Mucosa of gallbladder (tissue), 1 donor: Measurements from ENCODE around the gene FSCN2. TPM values are rescaled to one million over a fixed set of nuclear protein-coding genes. Genes with fewer than 3 reads are reported as not detected.

ENCODE experiments used
- DNase-seq: peaks from one replicate; pipeline ENCODE4 v3.0.0-alpha.2; 2020; ENCODE audit warnings: low spot score
- total RNA-seq: library from RNA; stranded (reverse); gene quantifications from one replicate; pipeline ENCODE4 v1.2.1, GENCODE V29; 2021
- donor health status: DM: no; HTN: no; CAD: no.

The FSCN2 gene
- total RNA-seq, 1 donor from 2014 or later: 1.4 TPM

DNA sequence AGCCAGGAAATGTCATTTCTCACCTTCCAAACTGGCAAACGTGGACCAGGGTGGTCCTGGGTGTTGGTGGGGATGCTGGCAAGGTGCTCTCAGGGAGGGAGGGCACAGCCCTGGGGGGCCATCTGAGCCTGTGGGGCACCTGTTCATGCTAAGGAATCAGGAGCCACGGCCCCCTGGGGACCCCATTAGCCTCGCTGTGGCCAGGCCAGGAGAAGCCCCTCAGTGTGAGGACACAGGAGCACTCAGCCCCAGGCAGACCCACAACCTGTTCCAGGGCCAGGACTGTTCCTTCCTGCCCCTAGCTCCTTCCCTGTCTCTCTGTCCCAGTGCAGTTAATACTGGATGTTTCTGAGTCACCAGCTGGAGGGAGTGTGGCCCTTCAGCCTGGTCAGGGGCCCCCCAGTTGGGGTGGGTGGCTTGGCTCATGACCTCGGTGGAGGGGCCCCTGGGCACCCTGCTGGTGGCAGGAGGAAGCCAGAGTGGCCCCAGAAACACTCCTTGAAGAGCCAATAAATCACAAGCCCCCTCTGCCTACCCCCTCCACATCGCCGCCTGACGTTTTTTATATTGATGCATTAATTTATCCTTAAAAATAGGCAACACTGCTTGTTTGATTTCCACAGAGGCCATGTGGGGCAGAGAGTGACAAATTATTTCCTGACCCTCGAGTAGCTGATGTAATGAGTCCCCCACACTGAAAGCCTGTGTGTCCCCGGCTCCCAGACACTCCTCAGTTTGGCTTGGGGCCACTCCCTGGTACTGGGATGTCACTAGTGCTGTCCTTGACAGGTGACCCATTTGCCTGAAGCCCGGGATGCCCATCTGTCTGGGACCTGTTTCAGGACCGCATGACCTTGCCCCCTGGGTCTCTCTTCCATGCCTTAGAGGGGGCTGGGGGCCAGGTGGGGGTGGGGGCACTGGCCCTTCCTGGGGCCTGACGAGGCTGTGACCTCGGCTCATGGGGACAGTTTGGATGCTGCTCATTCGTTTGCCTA is 37.9 kb upstream of the FSCN2 start:
- DNase-seq: no peak

- DNase-seq: no peak
These were observed 37.0 kb upstream of the FSCN2 start for GRCh38 chr17:81491181-81491581.

DNA sequence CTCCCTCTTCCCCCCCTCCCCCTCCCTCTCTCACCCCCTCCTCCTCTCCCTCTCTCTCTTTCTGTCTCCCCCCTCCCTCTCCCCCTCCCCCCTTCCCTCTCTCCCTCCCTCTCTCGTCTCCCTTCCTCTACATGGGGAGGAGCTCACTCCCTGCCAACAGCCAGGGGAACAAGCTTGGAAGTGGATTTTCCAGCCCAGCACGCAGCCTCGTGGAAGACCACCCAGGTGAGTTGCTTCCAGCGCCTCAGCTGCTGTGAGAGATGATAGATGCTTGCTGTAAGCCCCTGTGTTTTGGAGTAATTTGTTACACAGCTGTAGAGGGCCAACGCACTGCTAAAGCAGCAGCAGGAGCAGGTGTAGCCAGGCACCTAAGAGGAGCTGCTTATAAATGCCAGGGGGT is 36.4 kb upstream of the FSCN2 start:
- no peak for DNase-seq

GRCh38 chr17:81492202-81492601 is 36.0 kb upstream of the FSCN2 start:
- no peak for DNase-seq

GRCh38 chr17:81492706-81493105 is 35.5 kb upstream of the FSCN2 start:
- DNase-seq: no peak

DNA sequence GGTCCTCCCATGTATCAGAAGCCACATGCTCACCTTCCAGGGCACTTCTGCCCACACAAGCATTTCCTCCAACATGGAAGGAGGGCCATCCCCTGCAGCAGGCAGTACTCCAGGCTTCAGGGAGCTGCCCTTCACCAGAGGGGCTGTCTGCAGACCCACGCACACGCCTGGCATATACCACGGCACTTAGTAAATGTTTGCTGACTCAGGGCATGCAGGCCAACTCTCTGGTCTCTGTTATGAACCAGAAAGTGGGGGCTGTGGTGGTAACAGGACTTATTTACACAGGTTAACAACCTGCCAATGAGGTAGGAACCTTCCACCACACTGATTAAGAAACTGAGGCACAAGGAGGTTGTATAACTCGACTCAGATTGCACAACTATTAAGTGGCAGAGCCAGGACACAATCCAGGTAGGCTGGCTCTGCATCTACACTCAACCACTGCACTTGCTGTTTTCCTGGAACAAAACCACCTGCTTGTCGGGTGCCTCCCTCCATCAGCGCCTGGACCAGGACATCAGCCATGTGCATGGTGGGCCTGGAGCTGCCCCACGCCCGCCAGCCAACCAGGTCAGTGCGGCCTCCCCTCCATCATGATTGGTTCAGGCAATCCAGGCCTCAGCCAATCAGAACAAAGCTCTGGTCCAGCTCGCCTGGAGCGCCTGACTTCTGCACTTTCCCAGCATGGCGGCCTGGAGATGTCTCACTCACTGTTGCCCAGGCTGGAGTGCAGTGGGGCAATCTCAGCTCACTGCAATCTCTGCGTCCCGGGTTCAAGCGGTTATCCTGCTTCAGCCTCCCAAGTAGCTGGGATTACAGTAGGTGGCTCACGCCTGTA is 34.8 kb upstream of the FSCN2 start:
- no peak for DNase-seq

DNA sequence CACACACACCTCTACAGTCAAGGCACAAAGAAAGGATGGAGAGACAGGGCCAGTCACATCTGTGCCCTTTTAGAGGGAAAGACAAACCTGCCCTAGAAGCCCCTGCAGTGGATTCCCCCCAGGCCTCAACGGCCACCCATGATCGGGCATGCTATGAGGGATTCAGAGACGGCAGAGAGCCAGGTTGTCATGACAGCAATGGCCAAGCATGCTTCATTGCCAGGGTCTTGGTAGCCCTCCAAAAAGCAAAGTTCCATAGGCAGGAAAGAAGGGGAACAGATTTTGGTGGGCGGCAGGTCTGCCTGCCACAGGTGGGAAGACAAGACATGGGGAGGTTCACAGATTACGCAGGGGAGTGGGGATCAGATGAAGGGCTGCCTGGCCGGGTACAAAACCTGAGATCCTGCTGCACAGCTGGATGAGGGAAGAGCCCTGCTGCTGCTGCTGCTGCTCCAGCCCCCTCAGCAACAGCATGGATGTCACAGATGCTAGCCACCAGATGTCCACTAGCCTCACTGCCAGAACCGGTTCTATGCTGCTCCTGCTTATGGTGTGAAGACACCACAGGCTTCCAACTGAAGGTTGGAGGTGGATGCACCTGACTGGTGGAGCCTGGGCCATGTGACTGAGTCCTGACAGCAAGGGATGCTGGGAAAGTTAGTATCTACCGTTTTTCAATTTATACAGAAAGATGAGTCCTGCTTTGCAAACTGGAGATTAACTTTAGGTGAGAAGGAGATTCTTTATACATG is 33.4 kb upstream of the FSCN2 start:
- no peak for DNase-seq

DNA sequence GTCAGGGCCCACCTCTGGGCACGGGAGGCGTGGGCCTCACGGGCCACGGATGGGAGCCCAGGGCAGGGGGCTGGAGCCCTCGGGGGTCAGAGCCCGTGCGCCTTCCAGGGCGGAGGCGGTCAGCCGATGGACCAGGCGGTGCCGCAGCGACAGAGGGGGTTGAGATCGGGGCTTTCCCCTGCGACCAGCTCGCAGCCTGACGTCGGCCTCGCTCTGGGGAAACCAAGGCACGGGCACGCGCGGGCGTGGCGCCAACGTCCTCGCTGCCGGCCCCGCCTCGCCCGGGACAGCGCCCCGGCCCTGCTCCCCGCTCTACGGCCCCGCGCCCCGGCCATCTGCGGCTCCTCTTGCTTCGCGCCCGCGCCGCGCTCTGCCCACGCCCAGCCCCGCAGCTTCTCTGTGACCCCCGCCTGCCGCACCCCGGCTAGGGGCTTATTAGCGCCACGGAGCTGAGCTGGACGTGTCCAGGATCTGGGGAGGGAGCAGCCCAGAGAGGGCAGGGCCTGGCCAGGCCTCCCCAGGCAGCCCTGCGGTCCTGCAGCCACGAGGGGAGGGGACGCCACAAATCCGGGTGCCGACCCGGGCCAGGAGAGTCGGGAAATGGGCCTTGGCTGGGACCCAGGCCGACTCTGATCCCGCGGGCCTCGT is 29.1 kb upstream of the FSCN2 start:
- DNase-seq: no peak

GRCh38 chr17:81499601-81499970 is 28.6 kb upstream of the FSCN2 start:
- no peak for DNase-seq

- DNase-seq: no peak
These were observed 28.1 kb upstream of the FSCN2 start for GRCh38 chr17:81500047-81500446.

GRCh38 chr17:81502471-81503017 is 25.6 kb upstream of the FSCN2 start:
- DNase-seq: no peak

- DNase-seq: no peak
These were observed 24.6 kb upstream of the FSCN2 start for GRCh38 chr17:81503619-81504018.

DNA sequence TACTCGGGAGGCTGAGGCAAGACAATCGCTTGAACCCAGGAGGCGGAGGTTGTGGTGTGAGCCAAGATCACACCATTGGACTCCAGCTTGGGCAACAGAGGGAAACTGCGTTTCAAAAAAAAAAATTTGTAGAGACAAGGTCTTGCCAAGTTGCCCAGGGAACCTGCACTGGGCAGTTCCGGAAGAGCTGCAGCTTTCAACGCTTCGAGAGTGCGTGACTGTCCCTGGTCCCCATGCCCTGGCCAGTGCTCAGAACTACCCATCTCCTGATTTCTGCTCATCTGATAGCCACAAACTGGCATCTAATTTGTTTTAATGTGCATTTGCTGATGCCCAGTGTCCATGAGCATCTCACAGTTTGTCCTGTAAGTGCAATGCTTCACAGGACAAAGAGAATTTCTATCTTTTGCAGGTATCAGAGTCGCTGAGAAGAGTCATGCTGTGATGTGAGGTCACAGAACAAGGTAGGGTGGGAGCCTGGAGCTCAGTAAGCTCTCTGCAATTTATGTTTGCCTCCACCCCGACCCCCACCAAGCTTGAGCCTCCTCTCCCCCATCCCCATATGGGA is 19.5 kb upstream of the FSCN2 start:
- DNase-seq: no peak

- DNase-seq: no peak
These were observed 18.8 kb upstream of the FSCN2 start for GRCh38 chr17:81509207-81509971.

DNA sequence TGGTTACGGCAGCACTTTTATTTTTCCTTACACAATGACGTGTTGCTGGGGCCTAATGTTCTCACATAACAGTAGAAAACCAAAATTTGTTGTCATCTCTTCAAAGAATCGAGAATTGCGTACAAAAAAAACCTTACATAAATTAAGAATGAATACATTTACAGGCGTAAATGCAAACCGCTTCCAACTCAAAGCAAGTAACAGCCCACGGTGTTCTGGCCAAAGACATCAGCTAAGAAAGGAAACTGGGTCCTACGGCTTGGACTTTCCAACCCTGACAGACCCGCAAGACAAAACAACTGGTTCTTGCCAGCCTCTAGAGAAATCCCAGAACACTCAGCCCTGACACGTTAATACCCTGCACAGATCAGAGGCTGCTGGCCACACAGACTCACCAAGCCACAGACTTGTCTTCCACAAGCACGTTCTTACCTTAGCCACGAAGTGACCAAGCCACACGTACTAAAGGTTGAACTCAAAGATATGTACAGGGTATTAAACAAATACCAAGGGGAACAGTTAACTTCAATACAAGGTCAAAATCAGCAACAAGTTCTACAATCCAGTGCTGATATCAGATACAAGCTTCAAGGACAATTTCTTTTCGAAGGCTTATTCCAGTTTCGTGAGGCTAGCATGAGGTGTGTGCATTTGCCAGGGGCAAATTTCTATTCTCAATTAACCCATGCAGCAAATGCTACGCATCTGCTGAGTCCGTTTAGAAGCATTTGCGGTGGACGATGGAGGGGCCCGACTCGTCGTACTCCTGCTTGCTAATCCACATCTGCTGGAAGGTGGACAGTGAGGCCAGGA is 18.0 kb upstream of the FSCN2 start:
- DNase-seq: no peak

DNA sequence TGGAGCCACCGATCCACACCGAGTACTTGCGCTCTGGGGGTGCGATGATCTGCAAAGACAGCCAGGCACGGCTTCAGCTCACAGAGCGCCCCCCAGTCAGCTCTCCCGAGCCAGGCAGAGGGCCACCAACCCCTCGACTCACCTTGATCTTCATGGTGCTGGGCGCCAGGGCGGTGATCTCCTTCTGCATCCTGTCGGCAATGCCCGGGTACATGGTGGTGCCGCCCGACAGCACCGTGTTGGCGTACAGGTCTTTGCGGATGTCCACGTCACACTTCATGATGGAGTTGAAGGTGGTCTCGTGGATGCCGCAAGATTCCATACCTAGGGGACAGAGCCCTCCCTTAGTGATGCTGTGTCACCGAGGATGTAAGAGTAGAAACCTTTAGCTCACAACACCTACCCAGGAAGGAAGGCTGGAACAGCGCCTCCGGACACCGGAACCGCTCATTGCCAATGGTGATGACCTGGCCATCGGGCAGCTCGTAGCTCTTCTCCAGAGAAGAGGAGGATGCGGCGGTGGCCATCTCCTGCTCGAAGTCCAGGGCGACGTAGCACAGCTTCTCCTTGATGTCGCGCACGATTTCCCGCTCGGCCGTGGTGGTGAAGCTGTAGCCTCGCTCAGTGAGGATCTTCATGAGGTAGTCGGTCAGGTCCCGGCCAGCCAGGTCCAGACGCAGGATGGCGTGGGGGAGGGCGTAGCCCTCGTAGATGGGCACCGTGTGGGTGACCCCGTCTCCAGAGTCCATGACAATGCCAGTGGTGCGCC is 17.2 kb upstream of the FSCN2 start:
- no peak for DNase-seq

DNA sequence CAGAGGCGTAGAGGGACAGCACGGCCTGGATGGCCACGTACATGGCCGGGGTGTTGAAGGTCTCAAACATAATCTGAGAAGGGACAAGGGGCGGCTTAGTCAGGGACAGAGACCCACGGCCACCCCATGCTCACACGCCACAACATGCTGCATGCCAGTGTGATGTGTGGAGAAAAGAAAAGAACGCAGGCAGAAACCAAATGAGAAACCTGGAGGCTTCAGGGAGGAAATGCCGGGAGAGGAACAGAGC is 16.7 kb upstream of the FSCN2 start:
- no peak for DNase-seq

- no peak for DNase-seq
These were observed 16.2 kb upstream of the FSCN2 start for GRCh38 chr17:81511804-81512561.
